Suppressor macrophage treated with lipopolysaccharide for 1 hour (primary cell): ENCODE measurements around the gene PPP1R12A.

Experiments used
- DNase-seq, 3 donors: peaks; one replicate each; pipeline ENCODE4 v3.0.0-alpha.2; 2020 to 2022

Gene PPP1R12A

DNA sequence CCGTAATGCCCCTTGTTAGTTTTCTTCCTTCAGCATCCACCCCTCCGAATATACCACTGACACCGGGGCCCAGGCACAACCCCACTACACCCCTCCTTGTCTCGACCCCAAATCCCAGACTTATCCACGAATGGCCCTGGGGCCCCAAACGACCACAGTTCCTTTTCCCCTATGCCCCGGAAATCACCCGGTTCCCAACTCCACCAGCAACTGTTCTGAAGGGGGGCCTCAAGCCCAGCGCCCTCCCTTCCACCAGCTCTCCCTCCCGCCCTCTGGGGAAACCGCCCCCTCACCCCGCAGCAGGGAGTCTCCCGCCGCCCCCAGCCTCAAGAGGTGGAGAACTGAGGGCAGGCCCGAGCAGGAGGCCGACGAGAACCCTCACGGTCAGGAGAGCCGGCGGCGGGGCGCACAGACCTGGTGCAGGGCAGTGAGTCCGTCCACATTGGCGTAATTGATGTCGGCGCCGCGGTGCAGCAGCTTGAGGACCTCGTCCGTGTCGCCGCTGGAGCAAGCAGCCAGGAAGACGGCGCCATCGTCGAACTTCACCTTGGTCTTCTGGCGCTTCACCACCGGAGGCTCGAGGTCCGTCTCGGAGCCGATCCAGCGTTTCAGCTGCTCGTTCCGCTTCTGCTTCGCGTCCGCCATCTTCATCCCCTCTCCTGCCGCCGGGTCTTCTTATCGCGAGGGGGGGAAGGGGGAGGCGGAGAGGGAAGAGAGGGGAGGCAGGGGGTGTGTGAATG is 446 bp downstream of the PPP1R12A start:
- peak; percentile 52 to 74 (median 53) for DNase-seq

DNA sequence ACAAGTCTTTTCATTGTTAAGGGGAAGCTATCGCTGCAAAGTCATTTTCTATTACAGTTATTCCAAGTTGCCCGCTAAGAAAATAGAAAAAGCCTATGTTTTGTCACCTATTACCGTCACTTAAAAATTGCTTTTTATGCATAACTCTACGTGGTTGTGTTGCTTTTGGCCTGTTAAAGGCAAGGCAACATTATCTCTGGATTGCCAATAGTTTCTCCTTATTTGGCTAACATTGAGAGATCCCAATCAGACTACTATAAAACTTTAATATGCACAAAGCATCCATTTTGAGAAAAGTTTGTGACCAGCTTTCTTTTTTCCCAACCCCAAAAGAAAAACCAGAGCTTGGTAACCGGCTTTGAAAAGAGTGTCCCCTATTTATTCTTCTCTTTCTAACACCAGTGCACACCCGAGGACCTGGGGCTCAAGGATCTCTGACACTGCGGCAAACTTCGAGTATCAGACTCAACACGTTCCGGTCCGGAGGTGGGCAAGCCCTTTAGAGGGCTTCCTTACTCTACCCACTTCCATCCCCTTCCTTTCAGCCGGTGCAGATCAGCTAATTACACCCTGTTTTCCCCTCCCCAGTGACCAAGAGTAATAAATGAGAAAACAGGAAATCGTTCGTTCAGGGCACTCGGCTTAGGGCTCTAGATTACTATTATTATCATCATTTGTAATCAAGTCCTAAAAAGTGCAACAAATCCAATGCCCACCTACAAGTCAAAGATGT is 1.2 kb downstream of the PPP1R12A start:
- peak; percentile 30 to 35 (median 33) for DNase-seq

DNA sequence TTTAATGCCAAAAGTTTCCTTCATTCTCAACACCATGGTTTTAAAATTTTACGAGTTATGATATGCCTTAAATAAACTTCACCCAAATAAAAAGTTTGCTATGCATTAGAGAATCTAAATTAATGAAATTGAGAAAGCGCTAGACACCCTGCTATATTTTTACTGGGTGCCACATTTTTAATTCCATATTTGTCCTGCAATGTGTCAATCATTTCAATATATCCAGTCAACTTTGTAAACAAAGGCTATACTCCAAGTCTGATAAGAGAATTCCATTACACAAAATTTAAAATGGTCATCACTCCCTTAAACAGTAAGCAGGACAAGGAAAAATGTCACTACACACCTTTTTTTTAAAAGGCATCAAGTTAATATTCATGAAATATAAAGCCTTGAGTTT is 1.9 kb downstream of the PPP1R12A start:
- no peak for DNase-seq

DNA sequence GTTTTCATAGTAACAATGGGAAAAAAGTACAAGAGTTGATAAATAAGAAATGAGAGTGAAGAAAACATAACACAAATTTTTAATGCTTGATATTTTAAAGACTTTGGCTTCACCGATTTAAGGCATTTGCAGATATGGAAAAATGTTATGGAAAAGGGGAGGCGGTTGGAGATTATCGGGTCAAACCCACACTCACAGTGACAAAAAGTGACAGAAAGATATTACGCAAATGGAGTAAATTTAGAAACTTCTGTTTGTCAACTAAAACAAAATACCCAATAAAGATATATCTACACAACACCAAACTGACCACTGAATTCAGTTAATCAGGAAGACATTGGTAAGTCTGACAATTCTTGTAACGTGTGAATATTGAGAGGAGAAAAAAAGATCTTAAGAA is 2.5 kb downstream of the PPP1R12A start:
- peak in 2 of 3 donors; percentile 23 to 29 for DNase-seq

DNA sequence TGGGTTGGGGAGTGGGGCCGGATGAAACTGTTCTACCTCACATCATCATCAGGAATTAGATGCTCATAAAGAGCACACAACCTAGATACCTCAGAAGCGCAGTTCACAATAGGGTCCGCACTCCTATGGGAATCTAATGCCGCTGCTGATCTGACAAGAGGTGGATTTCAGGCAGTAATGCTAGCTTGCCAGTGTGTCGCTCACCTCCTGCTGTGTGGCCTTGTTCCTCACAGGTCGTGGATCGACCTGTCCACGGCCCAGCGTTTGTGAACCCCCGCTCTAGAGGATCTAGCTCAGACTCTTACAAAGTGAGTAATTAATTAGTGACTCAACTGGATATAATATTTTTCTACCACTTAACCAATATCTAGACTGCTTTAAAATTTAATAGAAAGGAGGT is 5.8 kb downstream of the PPP1R12A start:
- DNase-seq: no peak

DNA sequence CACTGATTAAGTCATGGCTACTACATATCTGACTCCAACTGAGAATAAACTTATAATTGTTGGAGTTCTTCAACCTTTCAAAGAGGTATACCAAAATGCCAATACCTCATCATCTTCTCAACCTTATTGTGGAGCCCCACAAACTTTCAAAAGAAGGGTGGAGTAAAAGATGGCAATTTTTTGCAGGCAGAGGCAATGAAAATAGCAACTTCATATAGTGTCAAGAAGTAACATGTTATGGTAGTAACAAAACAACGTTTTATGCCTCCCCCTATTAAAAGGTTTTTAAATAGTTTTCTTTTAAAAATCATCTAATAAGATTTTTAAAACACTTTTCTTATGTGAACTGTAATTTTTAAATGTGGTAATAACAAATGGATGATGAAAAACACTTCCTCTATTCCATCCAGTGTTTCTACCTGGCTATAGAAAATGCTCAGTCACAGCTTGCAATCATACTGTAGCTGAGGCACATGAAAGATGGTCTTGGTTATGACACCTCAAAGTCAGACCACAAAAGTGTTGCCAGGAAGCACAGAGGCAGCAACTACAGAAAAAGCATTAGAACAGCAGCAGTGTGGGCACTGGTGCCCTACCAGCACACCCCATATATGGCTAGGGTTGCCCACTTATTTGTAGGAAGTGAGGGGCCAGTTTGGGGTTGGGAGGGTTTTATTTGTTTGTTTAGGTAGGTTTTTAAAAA is 7.0 kb downstream of the PPP1R12A start:
- peak in 1 of 3 donors; percentile 12 for DNase-seq

DNA sequence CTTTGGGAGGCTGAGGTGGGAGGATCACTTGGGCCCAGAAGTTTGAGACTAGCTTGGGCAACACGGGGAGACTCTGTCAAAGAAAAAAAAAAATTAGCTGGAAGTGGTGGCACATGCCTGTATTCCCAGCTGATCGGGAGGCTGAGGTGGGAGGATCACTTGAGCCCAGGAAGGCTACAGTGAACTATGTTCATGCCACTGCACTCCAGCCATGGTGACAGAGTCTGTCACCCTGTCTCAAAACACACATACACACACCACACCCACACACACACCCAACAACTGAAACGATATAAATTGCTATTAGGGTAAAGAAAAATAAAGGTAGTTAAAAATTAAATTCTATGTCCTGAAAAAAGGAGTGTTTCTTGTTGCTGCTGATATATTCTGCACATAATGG is 7.9 kb downstream of the PPP1R12A start:
- DNase-seq: no peak

DNA sequence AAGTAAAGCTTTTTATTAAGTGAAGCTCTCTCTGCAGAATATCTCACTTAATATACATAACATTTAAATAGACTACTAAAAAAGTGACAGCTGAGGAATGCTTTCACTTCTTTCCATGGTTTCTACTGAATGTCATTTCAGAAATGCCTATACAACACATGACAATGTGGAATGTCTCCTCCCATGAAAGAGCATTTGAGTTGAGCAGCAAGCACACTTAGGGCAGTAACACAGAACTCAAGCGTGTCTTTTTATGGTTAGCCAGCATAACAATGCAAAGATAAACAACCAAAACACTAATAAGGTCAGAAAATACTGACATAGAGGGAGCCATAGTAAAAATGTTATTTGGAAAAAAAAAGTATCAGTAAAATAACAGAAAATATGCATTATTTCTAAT is 9.4 kb downstream of the PPP1R12A start:
- no peak for DNase-seq

DNA sequence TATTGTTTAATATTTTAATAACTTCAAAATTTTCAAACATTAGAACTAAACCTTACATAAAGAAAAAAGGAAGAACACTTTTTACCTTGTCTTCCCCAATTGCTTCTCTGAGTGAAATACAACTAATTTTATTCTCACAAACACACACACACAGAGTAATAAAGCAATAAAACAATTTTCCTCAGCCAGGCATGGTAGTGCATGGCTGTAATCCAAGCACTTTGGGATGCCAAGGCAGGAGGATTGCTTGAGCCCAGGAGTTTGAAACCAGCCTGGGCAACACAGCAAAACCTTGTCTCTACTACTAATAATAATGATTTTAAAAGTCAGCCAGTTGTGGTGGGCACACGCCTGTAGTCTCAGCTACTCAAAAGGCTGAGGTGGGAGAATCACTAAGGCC is 13.1 kb downstream of the PPP1R12A start:
- no peak for DNase-seq

DNA sequence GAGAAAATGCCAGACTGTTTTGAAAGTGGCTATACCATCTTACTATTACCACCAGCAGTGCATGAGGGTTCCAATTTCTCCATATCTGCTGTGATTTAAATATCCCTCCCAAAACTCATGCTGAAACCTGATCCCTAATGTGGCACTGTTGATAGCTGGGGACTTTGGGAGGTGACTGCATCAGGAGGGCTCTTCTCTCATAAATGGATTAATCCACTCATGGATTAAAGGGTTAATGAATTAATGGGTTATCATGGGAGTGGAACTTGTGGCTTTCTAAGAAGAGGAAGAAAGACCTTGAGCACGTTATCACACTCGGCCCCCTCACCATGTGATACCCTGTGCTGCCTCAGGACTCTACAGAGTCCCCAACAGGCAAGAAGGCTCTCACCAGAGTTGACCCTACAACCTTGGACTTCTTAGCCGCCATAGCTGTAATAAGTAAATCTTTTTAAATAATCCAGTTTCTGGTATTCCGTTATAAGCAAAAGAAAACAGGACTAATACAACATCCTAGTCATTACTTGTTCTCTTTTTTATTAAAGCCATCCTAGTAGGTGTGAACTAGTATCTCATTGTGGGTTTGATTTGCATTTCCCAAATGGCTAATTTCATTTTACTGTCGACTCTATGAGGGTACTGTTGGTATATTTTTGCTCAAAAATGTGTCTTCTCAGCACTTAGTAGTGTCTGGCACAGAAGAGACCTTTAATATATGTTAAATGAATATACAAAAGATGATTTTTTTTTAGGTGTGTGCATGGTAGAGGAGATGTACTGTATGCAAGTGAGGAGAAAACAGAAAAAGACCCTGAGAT is 14.3 kb downstream of the PPP1R12A start:
- DNase-seq: no peak

DNA sequence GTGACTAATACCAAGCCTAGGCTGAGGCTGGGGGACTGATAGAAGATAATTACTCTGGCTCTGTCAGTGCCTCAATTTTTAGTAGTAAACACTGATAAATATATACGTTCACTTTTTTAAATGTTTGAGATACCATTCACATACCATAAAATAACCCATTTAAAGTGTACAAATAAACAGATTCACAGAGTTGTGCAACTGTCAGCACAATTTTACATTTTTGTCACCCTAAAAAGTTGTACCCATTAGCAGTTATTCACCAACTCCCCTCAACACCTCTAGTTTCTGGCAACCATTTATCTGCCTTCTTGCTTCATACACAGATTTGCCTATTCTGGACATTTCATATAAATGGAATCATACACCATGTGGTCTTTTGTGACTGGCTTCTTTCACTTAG is 15.1 kb downstream of the PPP1R12A start:
- DNase-seq: no peak

DNA sequence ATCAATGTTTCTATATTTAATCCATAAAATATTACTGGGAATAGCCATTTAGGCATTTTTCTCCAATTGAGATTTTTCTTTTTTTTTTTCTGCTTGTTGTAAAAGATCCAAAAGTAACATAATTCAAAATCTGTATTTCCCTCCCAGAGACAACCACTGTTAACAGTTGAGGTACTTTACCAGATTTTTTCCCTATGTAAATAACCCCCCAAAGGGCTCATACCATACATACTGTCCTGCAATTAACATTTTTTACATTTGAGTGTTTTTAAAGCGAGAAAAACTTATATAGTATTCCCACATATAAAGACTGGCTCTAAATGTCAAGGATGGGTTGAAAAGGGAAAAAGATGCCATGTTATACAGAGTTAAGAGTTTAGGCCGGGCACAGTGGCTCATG is 18.1 kb downstream of the PPP1R12A start:
- no peak for DNase-seq

DNA sequence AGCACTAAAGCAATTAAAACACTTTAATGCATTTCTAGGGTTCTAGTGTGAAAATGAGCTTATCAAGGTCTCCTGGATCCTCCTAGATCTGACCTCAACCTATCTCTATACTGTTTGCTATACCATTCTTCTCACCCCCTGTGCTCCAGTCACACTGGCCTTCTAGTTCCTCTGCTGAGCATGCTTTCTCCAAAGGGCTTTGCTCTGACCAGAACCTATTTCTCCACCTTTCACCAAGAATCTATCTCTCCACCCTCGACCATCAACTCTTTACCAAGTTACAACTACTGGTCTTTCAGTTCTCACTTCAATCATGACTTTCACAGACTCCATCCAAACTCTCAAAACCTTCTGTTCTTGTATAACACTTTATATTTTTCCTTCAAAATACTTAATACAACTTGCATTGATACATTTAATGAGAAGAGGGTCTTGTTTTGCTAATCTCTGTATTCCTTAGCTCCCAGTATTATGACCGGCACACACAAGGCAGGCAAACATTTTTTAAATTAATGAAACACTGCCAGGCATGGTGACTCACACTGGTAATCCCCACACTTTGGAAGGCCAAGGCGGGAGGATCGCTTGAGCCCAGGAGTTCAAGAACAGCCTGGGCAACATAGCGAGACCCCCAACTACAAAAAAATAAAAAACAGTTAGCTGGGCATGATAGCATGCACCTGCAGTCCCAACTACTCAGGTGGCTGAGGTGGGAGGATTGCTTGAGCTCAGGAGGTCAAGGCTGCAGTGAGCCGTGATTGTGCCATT is 22.8 kb downstream of the PPP1R12A start:
- peak in 2 of 3 donors; percentile 28 to 40 for DNase-seq

DNA sequence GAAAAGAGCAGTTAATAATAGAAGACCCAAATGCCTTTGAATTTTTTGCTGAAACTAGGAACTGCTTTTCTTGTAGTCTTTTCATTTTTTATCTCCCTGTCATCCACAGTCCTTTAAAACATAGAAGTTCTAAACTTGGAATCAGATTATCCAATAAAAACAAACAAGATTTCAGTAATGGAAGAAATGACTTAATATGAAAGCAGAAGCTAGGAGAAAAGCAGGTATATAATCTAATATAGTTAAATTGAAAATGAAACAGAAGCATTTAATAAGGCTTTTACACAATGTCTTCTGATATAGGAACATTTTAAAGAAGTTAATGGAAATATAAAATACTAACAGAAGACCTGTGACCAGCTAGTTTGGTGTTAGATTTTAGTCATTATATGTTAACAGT is 26.5 kb downstream of the PPP1R12A start:
- no peak for DNase-seq

DNA sequence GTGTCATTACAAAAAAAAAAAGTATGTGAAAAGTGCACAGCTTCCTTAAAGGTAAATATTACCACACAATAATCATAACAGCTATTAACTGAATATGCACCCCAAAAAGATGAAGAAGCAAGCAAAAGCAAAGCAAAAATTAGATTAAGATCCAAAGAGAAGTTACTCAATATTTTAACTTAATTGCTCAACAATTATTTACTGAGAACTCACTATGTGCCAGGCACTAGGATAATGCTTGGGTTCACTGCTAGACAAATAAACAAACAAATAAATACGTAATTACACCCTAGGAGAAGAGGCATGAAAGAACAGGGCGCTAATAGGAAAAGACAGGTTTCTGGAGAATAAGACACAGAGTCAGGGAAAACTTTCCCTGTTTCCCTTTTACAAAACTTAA is 33.4 kb downstream of the PPP1R12A start:
- no peak for DNase-seq

DNA sequence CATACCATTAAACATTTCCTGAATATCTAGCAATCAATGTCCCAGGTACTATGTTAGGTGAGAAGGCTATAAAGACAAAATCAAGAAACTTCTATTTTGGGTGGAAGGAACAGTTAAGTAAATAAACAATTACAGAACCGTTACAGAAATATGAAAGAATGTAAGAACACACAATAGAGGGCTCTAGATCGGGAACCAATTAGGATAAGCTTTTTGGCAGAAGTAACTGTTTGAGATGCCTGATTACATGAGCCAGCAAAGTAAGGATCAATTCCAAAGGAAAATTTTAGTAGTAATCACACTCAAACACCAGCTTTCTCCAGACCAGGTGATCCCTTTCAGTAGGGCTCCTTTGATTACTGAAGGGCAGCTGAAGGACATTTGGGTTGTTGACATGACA is 33.9 kb downstream of the PPP1R12A start:
- no peak for DNase-seq

DNA sequence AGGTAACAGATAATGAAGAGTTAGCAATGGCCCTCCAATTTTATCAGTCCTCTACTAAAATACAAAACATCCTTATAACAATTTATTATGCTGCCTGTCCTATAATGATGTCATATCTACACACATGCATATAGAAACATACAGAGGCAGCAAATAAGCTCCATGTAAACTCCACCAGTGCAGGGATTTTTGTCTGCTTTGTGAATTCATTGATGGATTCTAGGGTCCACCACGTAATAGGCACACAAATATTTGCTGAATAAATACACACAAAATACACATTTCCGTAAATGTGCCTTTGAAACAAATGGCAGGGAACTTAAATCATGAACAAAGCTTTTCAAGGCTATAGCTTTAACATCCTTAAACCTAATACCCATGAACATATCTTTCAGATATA is 34.7 kb downstream of the PPP1R12A start:
- DNase-seq: no peak

DNA sequence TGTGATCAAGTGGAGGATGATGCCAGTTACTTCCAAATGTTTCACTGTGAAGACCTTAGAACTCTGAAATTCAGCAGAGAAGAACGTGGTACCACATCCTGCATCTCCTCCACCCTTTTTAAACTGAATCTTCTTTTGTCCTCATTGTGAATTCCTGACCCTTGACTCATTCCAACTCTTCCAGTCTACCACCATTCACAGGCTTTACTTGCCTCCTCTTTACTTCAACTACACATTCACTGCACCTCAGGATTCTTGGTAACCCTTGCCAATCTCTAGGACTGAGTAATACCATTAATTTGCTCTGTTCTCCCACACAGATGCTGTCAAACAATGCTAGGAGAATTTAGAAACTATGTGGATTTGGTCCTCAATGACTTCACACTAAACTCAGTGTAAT is 37.3 kb downstream of the PPP1R12A start:
- no peak for DNase-seq

DNA sequence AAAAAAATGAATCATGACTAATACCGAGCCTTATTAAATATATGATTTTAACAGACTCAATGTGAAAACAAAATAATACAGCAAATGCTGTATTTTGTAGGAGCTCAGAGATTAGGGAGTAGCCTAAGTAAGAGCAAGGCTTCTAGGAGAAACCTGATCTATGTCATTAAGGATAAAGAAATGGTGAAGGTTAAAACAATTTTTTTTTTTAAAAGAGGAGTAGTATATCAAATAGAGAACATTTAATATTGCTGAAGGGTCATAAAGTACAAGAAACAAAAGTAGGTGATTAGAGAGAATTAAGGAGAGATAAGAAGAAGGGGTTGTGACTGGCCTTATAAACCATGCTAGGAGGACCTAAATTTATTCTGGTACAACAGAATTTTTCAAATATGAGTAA is 39.1 kb downstream of the PPP1R12A start:
- no peak for DNase-seq

DNA sequence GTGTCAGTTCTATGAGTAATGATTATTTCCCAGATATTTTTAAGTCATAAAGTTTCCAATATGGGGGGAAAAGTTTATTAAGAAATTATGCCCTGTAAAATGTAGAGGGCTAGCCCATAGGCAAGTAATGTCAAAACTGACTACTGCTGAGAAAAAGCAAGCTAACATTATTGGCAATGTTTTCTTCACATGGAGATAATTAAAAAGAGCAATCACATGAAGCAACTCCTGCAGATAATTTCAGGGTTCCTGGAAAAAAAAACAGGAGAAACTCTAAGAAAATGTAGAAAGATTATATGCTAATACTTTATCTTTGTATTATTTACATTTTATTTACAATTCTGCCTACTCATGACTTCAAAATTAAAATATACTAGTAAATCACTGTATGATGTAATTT is 39.8 kb downstream of the PPP1R12A start:
- DNase-seq: no peak

DNA sequence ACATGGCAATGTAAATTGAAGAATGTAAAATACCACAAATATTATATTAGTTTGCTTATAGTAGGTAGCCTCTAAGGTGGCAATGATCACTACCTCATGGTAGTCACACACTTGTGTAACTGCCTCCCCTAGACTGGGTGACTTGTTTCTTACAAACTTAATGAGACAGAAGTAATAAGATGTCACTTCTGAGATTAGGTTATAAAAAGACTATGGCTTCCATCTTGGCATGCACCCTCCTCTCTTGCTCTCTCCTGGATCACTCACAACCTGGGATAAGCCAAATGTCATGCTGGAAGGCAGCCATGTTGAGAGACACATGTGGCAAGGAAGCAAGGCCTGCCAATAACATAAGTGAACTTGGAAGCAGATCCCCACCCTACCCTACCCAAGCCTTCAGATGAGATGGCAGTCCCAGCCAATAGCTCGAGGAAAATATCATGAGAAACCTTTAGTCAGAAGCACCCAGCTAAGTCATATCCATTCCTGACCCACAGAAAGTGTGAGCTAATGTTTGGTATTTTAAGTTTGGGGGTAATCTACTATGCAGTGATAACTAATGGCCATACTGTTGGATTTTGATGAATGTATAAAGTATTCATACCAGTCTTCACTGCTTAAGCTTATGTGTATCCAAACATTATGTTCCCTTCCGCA is 43.3 kb downstream of the PPP1R12A start:
- DNase-seq: no peak

DNA sequence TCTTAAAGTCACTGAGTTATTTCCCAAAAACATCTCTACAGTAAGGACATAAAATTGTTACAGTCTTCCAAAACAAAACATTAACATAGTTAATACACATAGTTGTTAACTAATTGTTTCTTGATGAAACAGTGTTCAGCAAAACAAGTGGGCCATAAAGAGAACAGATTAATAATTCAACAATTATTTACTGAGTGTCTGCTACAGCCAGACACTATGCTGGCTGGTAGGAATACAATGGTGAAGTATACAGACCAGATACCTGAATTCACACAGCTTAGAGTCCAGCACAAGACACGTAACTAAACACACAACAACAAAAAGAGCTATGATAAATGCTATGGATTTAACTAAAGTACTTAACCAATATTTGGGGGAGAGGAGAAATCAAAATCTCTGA is 47.0 kb downstream of the PPP1R12A start:
- no peak for DNase-seq
